OCI-LY1 (cell line): Measurements from ENCODE around the gene PPIL6.

Experiments used
- H2AFZ ChIP-seq: fragments of 200-600 bp; sonication (generic), shearing (Covaris generic); 2 replicates; pipeline ENCODE4 v1.6.0; 2014; ENCODE audit warnings: antibody characterized with exemption, mild to moderate bottlenecking, low read length
- H3F3A ChIP-seq: fragments of 200-600 bp; sonication (generic), shearing (Covaris generic); 2 replicates; pipeline ENCODE4 v1.6.0; 2014; ENCODE audit warnings: mild to moderate bottlenecking, antibody characterized with exemption, low read length, moderate library complexity; ENCODE audit not compliant: insufficient read depth
- H3K27ac ChIP-seq: fragments of 200-600 bp; sonication (generic); 2 replicates; pipeline ENCODE4 v1.5.1; 2014; ENCODE audit warnings: low read length, mixed run types, mild to moderate bottlenecking, low read depth; ENCODE audit not compliant: poor library complexity, severe bottlenecking
- H3K27me3 ChIP-seq: fragments of 200-600 bp; sonication (generic); 2 replicates; pipeline ENCODE4 v1.6.0; 2014; ENCODE audit warnings: antibody characterized with exemption, mild to moderate bottlenecking, low read length, moderate library complexity; ENCODE audit not compliant: insufficient read depth
- H3K36me3 ChIP-seq: fragments of 200-600 bp; sonication (generic); 2 replicates; pipeline ENCODE4 v1.6.1; 2014; ENCODE audit warnings: mild to moderate bottlenecking, antibody characterized with exemption, low read length, moderate library complexity, mixed read lengths; ENCODE audit not compliant: insufficient read depth
- H3K4me1 ChIP-seq: fragments of 200-600 bp; sonication (generic); 2 replicates; pipeline ENCODE4 v1.5.1; 2014; ENCODE audit warnings: mild to moderate bottlenecking, low read length, moderate library complexity; ENCODE audit not compliant: insufficient read depth, severe bottlenecking
- H3K4me2 ChIP-seq: fragments of 200-600 bp; sonication (generic), shearing (Covaris generic); 2 replicates; pipeline ENCODE4 v1.6.1; 2014; ENCODE audit warnings: low read length
- H3K4me3 ChIP-seq: fragments of 200-600 bp; sonication (generic); 2 replicates; pipeline ENCODE4 v1.5.1; 2014; ENCODE audit warnings: low read length, low read depth, mild to moderate bottlenecking, mixed read lengths; ENCODE audit not compliant: poor library complexity, severe bottlenecking
- H3K79me2 ChIP-seq: fragments of 200-600 bp; shearing (Covaris generic); 2 replicates; pipeline ENCODE4 v1.6.1; 2016; ENCODE audit warnings: mixed run types, low read length, mixed read lengths; ENCODE audit not compliant: insufficient read depth
- H3K9ac ChIP-seq: fragments of 200-600 bp; sonication (generic), shearing (Covaris generic); 2 replicates; pipeline ENCODE4 v1.6.1; 2014; ENCODE audit warnings: mild to moderate bottlenecking, low read length, mixed read lengths
- H3K9me2 ChIP-seq: fragments of 200-600 bp; sonication (generic), shearing (Covaris generic); 2 replicates; pipeline ENCODE4 v1.6.1; 2014; ENCODE audit warnings: low read depth, mild to moderate bottlenecking, low read length, mixed read lengths
- H3K9me3 ChIP-seq: fragments of 200-600 bp; shearing (Covaris generic); 2 replicates; pipeline ENCODE4 v1.6.1; 2014; ENCODE audit warnings: low read length, mixed read lengths
- H4K20me1 ChIP-seq: fragments of 200-600 bp; sonication (generic), shearing (Covaris generic); 2 replicates; pipeline ENCODE4 v1.6.0; 2016; ENCODE audit warnings: mild to moderate bottlenecking, low read length; ENCODE audit not compliant: insufficient read depth
- CTCF ChIP-seq: fragments of 200-600 bp; sonication (generic), shearing (Covaris generic); IDR thresholded peaks from 2 replicates; pipeline ENCODE4 v1.5.1; 2017; ENCODE audit warnings: mild to moderate bottlenecking, antibody characterized with exemption, low read length, moderate library complexity, mixed read lengths
- EZH2 ChIP-seq: fragments of 200-600 bp; sonication (generic), shearing (Covaris generic); IDR thresholded peaks from 2 replicates; pipeline ENCODE4 v1.8.0; 2017; ENCODE audit warnings: borderline replicate concordance, mixed run types, mild to moderate bottlenecking, antibody characterized with exemption, low read length, moderate library complexity, mixed read lengths

PPIL6 gene

GRCh38 chr6:109440331-109441068 lies at the start of gene PPIL6, which contains the start of gene SMPD2:
Gene PPIL6 (minus strand): TSS chr6:109440628. CDS start chr6:109440590, 38 bp downstream.
Gene SMPD2 (plus strand): TSS chr6:109440724. CDS start chr6:109441122, 398 bp downstream.
- no peak within 1 kb of the TSS for H3K27ac ChIP-seq

GRCh38 chr6:109488001-109488400 lies 47.6 kb upstream of the PPIL6 start:
- Histone ChIP-seq H3K9ac (no peak overlapping the region), H3K27me3 (0 out of 2 replicates have a peak, but pooled peaks cover 5% of the 10 kb centered on the region)

More at GRCh38 chr6:109440331-109441068, at the start of gene PPIL6, which contains the start of gene SMPD2:
- Histone ChIP-seq H3K4me2 (peak within 1 kb of the TSS; percentile 70), H3K36me3 (peaks cover 37% of the 10 kb centered on the region), H2AFZ (no peak within 1 kb of the TSS), H3K27me3 (no peaks in the 10 kb centered on the region), H3K9me3 (no peaks in the 10 kb centered on the region), H3F3A (no peaks in the 10 kb centered on the region), H3K9me2 (no peaks in the 10 kb centered on the region), H3K9ac (peak within 1 kb of the TSS; percentile 75), H4K20me1 (no peaks in the 10 kb centered on the region), H3K79me2 (no peaks in the 10 kb centered on the region), H3K4me1 (peaks cover 17% of the 10 kb centered on the region), H3K4me3 (peak within 1 kb of the TSS; percentile 71)
- TF ChIP-seq CTCF (peak; percentile 4), EZH2 (no peak)

DNA sequence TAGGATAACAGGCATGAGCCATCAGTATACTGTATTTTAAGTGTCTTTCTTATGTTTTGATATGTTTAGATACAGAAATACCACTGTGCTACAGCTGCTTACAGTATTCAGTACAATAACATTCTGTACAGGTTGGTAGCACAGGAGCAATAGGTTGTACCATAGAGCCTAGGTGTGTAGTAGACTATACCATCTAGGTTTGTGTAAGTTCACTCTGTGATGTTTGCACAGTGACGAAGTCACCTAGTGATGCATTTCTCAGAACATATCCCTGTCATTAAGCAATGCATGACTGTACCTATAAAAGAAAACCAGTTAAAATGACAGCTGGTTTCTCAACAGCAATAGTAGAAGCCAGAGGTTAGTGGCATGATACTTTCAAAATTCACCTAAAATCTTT lies 45.6 kb upstream of the PPIL6 start:
- peaks cover 10% of the 10 kb centered on the region for H3K36me3 ChIP-seq
- H3K4me3 ChIP-seq: no peak overlapping the region
- no peak overlapping the region for H3K9ac ChIP-seq
- H3K79me2 ChIP-seq: peaks cover 15% of the 10 kb centered on the region
- no peak overlapping the region for H2AFZ ChIP-seq
- TF ChIP-seq EZH2 (no peak), CTCF (no peak)
- peaks cover 11% of the 10 kb centered on the region for H3K4me1 ChIP-seq
- no peaks in the 10 kb centered on the region for H3F3A ChIP-seq
- no peak overlapping the region for H3K27ac ChIP-seq
- no peaks in the 10 kb centered on the region for H4K20me1 ChIP-seq
- H3K4me2 ChIP-seq: no peak overlapping the region
- 0 out of 2 replicates have a peak, but pooled peaks cover 5% of the 10 kb centered on the region for H3K27me3 ChIP-seq
- H3K9me3 ChIP-seq: no peaks in the 10 kb centered on the region
- H3K9me2 ChIP-seq: no peaks in the 10 kb centered on the region

More at GRCh38 chr6:109488001-109488400, 47.6 kb upstream of the PPIL6 start:
- Histone ChIP-seq H3K4me3 (no peak overlapping the region), H2AFZ (no peak overlapping the region), H3K27ac (no peak overlapping the region), H3K4me1 (no peaks in the 10 kb centered on the region), H3K36me3 (no peaks in the 10 kb centered on the region), H3K9me3 (no peaks in the 10 kb centered on the region), H4K20me1 (no peaks in the 10 kb centered on the region), H3F3A (no peaks in the 10 kb centered on the region), H3K4me2 (no peak overlapping the region), H3K9me2 (no peaks in the 10 kb centered on the region), H3K79me2 (no peaks in the 10 kb centered on the region)
- no peak for TF ChIP-seq CTCF
- no peak for TF ChIP-seq EZH2
